Liver (tissue), 9 donors: Measurements from ENCODE around the gene ADK. TPM values are rescaled to one million over a fixed set of nuclear protein-coding genes. Genes with fewer than 3 reads are reported as not detected.

ENCODE experiments used
- DNase-seq: peaks from one replicate; pipeline ENCODE4 v3.0.0-alpha.2; 2017; ENCODE audit warnings: low spot score
- H3K27ac ChIP-seq, 2 donors: one replicate each; pipeline ENCODE4 v1.7.0; 2013; ENCODE audit warnings: inconsistent platforms in 2 of 2, low read length in 2 of 2, control low read depth in 1 of 2, low read depth in 1 of 2, mild to moderate bottlenecking in 1 of 2
- H3K27me3 ChIP-seq, 4 donors: one replicate each; pipeline versions ENCODE4 v1.6.1 to v1.7.0; 2013; ENCODE audit warnings: low read length in 3 of 4, inconsistent platforms in 1 of 4, mild to moderate bottlenecking in 1 of 4, moderate library complexity in 1 of 4; ENCODE audit not compliant: control insufficient read depth in 4 of 4, insufficient read depth in 4 of 4
- H3K36me3 ChIP-seq, 4 donors: one replicate each; pipeline versions ENCODE4 v1.6.1 to v1.7.0; 2013; ENCODE audit warnings: low read length in 3 of 4, mild to moderate bottlenecking in 3 of 4, low read depth in 1 of 4, moderate library complexity in 1 of 4; ENCODE audit not compliant: control insufficient read depth in 4 of 4, insufficient read depth in 3 of 4
- H3K4me1 ChIP-seq, 4 donors: one replicate each; pipeline versions ENCODE4 v1.6.1 to v1.7.0; 2013; ENCODE audit warnings: low read length in 3 of 4, mild to moderate bottlenecking in 3 of 4, moderate library complexity in 1 of 4; ENCODE audit not compliant: control insufficient read depth in 4 of 4, insufficient read depth in 4 of 4
- H3K4me3 ChIP-seq, 3 donors: one replicate each; pipeline versions ENCODE4 v1.6.1 to v1.7.0; 2013; ENCODE audit warnings: low read length in 3 of 3, control low read depth in 1 of 3, low read depth in 1 of 3, mild to moderate bottlenecking in 1 of 3
- H3K9ac ChIP-seq, 2 donors: one replicate each; pipeline ENCODE4 v1.7.0; 2013; ENCODE audit warnings: low read length in 2 of 2, mild to moderate bottlenecking in 2 of 2, moderate library complexity in 2 of 2, control low read depth in 1 of 2, low read depth in 1 of 2
- H3K9me3 ChIP-seq, 4 donors: one replicate each; pipeline versions ENCODE4 v1.6.1 to v1.7.0; 2013; ENCODE audit warnings: low read length in 3 of 4; ENCODE audit not compliant: control insufficient read depth in 4 of 4
- CTCF ChIP-seq: fragments of 150-350 bp; IDR thresholded peaks from 2 replicates; pipeline ENCODE4 v1.5.1; 2017; ENCODE audit warnings: improper control_type of control experiment, low read depth, low read length; ENCODE audit not compliant: missing input control
- EGR1 ChIP-seq, 2 donors: IDR thresholded peaks; 2 replicates each; pipeline ENCODE4 v1.6.1; 2016 to 2018; ENCODE audit warnings: antibody characterized with exemption in 2 of 2, low read depth in 2 of 2
- FOXA1 ChIP-seq: IDR thresholded peaks from 2 replicates; pipeline ENCODE4 v1.6.1; 2016; ENCODE audit warnings: antibody characterized with exemption
- FOXA2 ChIP-seq: IDR thresholded peaks from 2 replicates; pipeline ENCODE4 v1.6.1; 2016; ENCODE audit warnings: antibody characterized with exemption
- GABPA ChIP-seq, 2 donors: IDR thresholded peaks in 1 of 2; conservative IDR thresholded peaks in 1 of 2; 2 replicates each; pipeline ENCODE4 v1.6.1; 2016; ENCODE audit warnings: antibody characterized with exemption in 2 of 2, mild to moderate bottlenecking in 1 of 2, moderate library complexity in 1 of 2
- HNF4A ChIP-seq, 2 donors: conservative IDR thresholded peaks; 2 replicates each; pipeline ENCODE4 v1.6.1; 2016; ENCODE audit warnings: antibody characterized with exemption in 2 of 2, mild to moderate bottlenecking in 2 of 2
- HNF4G ChIP-seq: IDR thresholded peaks from 2 replicates; pipeline ENCODE4 v1.6.1; 2016; ENCODE audit warnings: antibody characterized with exemption
- JUND ChIP-seq, 2 donors: IDR thresholded peaks; 2 replicates each; pipeline ENCODE4 v1.6.1; 2016; ENCODE audit warnings: antibody characterized with exemption in 2 of 2
- MAX ChIP-seq: IDR thresholded peaks from 2 replicates; pipeline ENCODE4 v1.6.1; 2016; ENCODE audit warnings: antibody characterized with exemption
- NR2F2 ChIP-seq: IDR thresholded peaks from 2 replicates; pipeline ENCODE4 v1.6.1; 2016; ENCODE audit warnings: antibody characterized with exemption
- RAD21 ChIP-seq, 2 donors: IDR thresholded peaks; 2 replicates each; pipeline ENCODE4 v1.6.1; 2016; ENCODE audit warnings: antibody characterized with exemption in 2 of 2, mild to moderate bottlenecking in 2 of 2
- RXRA ChIP-seq, 2 donors: IDR thresholded peaks; 2 replicates each; pipeline ENCODE4 v1.6.1; 2017 to 2018; ENCODE audit warnings: antibody characterized with exemption in 2 of 2, mild to moderate bottlenecking in 1 of 2
- SP1 ChIP-seq: IDR thresholded peaks from 2 replicates; pipeline ENCODE4 v1.6.1; 2018; ENCODE audit warnings: antibody characterized with exemption, mild to moderate bottlenecking
- TAF1 ChIP-seq: conservative IDR thresholded peaks from 2 replicates; pipeline ENCODE4 v1.6.1; 2016; ENCODE audit warnings: antibody characterized with exemption, mild to moderate bottlenecking
- YY1 ChIP-seq: IDR thresholded peaks from 2 replicates; pipeline ENCODE4 v1.6.1; 2016; ENCODE audit warnings: antibody characterized with exemption, mild to moderate bottlenecking
- ZBTB33 ChIP-seq: IDR thresholded peaks from 2 replicates; pipeline ENCODE4 v1.6.1; 2016; ENCODE audit warnings: antibody characterized with exemption
- WGBS: extraction: QIAGEN DNeasy Blood & Tissue Kit; methylation state at CpG from one replicate; pipeline ENCODE4 v1.1.7; 2013; 5-methylcytosine and 5-hydroxymethylcytosine counted together
- polyA plus RNA-seq, 2 donors: library from polyadenylated mRNA; stranded (reverse) in 1 of 2; unstranded in 1 of 2; fragments of 200-250 nt in 1 of 2; fragments of >200 nt in 1 of 2; fragmentation: Nextera tagmentation in 1 of 2; extraction: Ambion mirVana in 1 of 2; gene quantifications; one replicate each; pipeline versions ENCODE4 v1.2.1 to v1.2.3, GENCODE V29; 2013 to 2015
- total RNA-seq, 2 donors: library from RNA; depleted of rRNA; stranded (reverse); fragments of >200 nt; gene quantifications; one replicate each; pipeline ENCODE4 v1.2.3, GENCODE V29; 2014
- TF ChIP-seq, protein P1 (sequence below): IDR thresholded peaks from 2 replicates; pipeline ENCODE4 v1.6.1; 2016; ENCODE audit warnings: antibody characterized with exemption, mild to moderate bottlenecking
- TF ChIP-seq, protein P2 (sequence below): IDR thresholded peaks from 2 replicates; pipeline ENCODE4 v1.6.1; 2016; ENCODE audit warnings: antibody characterized with exemption
- donor health status: healthy.
- donor health status: healthy.
- donor health status: healthy.
- donor health status: healthy.
- donor health status: healthy.

Gene ADK
- total and polyA plus RNA-seq, 4 donors, result 18.0 to 110 (median 65.5) TPM

- no peaks in the 10 kb centered on the region for H3K9me3 ChIP-seq
- H3K36me3 ChIP-seq, result peaks cover 0 to 11% (median 5%) of the 10 kb centered on the region in 4 donors
- H3K27ac ChIP-seq, result no peak overlapping the region
- no peak overlapping the region for H3K4me3 ChIP-seq
- no peaks in the 10 kb centered on the region for H3K4me1 ChIP-seq
- no peak for DNase-seq
- WGBS, result over 99% methylated on average over 4 of the region's 4 CpGs
- H3K9ac ChIP-seq, result no peak overlapping the region
- TF ChIP-seq TAF1 (no peak), NR2F2 (no peak), FOXA1 (no peak), HNF4A (conservative IDR thresholded peaks at IDR 0.05) (no peak)
- no peaks in the 10 kb centered on the region for H3K27me3 ChIP-seq
Observed at GRCh38 chr10:74199315-74199714, 48.3 kb downstream of the ADK start.

GRCh38 chr10:74202356-74202755 is 51.3 kb downstream of the ADK start:
- no peak overlapping the region for H3K4me3 ChIP-seq
- DNase-seq, result no peak
- WGBS, result 95% methylated on average over 2 of the region's 2 CpGs
- no peak overlapping the region for H3K27ac ChIP-seq
- TF ChIP-seq GABPA (IDR thresholded peaks at IDR 0.05 in 1 of 2, conservative IDR thresholded peaks at IDR 0.05 in 1 of 2) (no peak), EGR1 (IDR thresholded peaks at IDR 0.05; ENCODE audit: low read depth in 2 of 2) (no peak), YY1 (no peak), JUND (IDR thresholded peaks at IDR 0.05) (no peak), CTCF (no peak), MAX (no peak), TAF1 (no peak), RXRA (IDR thresholded peaks at IDR 0.05) (no peak), SP1 (no peak), HNF4A (conservative IDR thresholded peaks at IDR 0.05) (no peak), HNF4G (no peak), FOXA2 (no peak), NR2F2 (no peak), FOXA1 (no peak), RAD21 (IDR thresholded peaks at IDR 0.05) (no peak), ZBTB33 (no peak)
- TF ChIP-seq, protein P1, sequence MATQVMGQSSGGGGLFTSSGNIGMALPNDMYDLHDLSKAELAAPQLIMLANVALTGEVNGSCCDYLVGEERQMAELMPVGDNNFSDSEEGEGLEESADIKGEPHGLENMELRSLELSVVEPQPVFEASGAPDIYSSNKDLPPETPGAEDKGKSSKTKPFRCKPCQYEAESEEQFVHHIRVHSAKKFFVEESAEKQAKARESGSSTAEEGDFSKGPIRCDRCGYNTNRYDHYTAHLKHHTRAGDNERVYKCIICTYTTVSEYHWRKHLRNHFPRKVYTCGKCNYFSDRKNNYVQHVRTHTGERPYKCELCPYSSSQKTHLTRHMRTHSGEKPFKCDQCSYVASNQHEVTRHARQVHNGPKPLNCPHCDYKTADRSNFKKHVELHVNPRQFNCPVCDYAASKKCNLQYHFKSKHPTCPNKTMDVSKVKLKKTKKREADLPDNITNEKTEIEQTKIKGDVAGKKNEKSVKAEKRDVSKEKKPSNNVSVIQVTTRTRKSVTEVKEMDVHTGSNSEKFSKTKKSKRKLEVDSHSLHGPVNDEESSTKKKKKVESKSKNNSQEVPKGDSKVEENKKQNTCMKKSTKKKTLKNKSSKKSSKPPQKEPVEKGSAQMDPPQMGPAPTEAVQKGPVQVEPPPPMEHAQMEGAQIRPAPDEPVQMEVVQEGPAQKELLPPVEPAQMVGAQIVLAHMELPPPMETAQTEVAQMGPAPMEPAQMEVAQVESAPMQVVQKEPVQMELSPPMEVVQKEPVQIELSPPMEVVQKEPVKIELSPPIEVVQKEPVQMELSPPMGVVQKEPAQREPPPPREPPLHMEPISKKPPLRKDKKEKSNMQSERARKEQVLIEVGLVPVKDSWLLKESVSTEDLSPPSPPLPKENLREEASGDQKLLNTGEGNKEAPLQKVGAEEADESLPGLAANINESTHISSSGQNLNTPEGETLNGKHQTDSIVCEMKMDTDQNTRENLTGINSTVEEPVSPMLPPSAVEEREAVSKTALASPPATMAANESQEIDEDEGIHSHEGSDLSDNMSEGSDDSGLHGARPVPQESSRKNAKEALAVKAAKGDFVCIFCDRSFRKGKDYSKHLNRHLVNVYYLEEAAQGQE, result no peak
- TF ChIP-seq, protein P2, sequence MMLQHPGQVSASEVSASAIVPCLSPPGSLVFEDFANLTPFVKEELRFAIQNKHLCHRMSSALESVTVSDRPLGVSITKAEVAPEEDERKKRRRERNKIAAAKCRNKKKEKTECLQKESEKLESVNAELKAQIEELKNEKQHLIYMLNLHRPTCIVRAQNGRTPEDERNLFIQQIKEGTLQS, result no peak
- H3K9ac ChIP-seq, result no peak overlapping the region
- H3K9me3 ChIP-seq, result no peaks in the 10 kb centered on the region
- H3K36me3 ChIP-seq, result peaks cover 3 to 16% (median 7%) of the 10 kb centered on the region in 4 donors
- no peaks in the 10 kb centered on the region for H3K4me1 ChIP-seq
- H3K27me3 ChIP-seq, result no peaks in the 10 kb centered on the region
